ENCODE data around the gene SIX1. TPM values are rescaled to one million over a fixed set of nuclear protein-coding genes. Genes with fewer than 3 reads are reported as not detected.

The SIX1 gene
- total RNA-seq, result under 1 TPM; 0.24 to 0.77 TPM
- long read RNA-seq, result 0 reads

GRCh38 chr14:60648934-60649874 is at the start of gene SIX1:
SIX1 (minus strand) TSS chr14:60649477; CDS start chr14:60649189, 288 bp downstream.
- DNase-seq (peak; percentile 65), ATAC-seq (peak; percentile 93 to 97)
- intact Hi-C loops (cut with DNase I), result no loop called here

GRCh38 chr14:60695327-60695726 is 46.0 kb upstream of the SIX1 start:
- ATAC-seq (no peak), DNase-seq (no peak)
- intact Hi-C loops (cut with DNase I), result no loop called here

- DNase-seq (no peak), ATAC-seq (no peak)
- intact Hi-C loops (cut with DNase I), result no loop called here
Observed at GRCh38 chr14:60691383-60692113, 42.3 kb upstream of the SIX1 start.

GRCh38 chr14:60686865-60687264 is 37.6 kb upstream of the SIX1 start:
- ATAC-seq (no peak), DNase-seq (no peak)
- intact Hi-C loops (cut with DNase I), result no loop called here

GRCh38 chr14:60684203-60684602 is 34.9 kb upstream of the SIX1 start:
- DNase-seq (no peak), ATAC-seq (no peak)
- intact Hi-C loops (cut with DNase I), result no loop called here

GRCh38 chr14:60681271-60681670 is 32.0 kb upstream of the SIX1 start:
- intact Hi-C loops (cut with DNase I), result no loop called here
- DNase-seq (no peak), ATAC-seq (no peak)

- intact Hi-C loops (cut with DNase I), result no loop called here
- DNase-seq, result no peak
- ATAC-seq, result no peak
Observed at GRCh38 chr14:60680511-60680910, 31.2 kb upstream of the SIX1 start.

- DNase-seq, result no peak
- intact Hi-C loops (cut with DNase I), result loop anchor here in 1 of 2 donors (5.0 kb wide), 1 partner anchor 38 kb away; no protein-coding TSS in a partner anchor
- ATAC-seq, result no peak
Observed at GRCh38 chr14:60679566-60680258, 30.4 kb upstream of the SIX1 start.

- DNase-seq, result no peak
- ATAC-seq, result no peak
- intact Hi-C loops (cut with DNase I), result loop anchor here in 1 of 2 donors (5.0 kb wide), 1 partner anchor 40 kb away; no protein-coding TSS in a partner anchor
Observed at GRCh38 chr14:60677701-60678100, 28.4 kb upstream of the SIX1 start.

- no peak for ATAC-seq
- intact Hi-C loops (cut with DNase I), result no loop called here
Observed at GRCh38 chr14:60670989-60671388, 21.7 kb upstream of the SIX1 start.

GRCh38 chr14:60668431-60669112 is 19.3 kb upstream of the SIX1 start:
- no peak for ATAC-seq
- intact Hi-C loops (cut with DNase I), result no loop called here
- DNase-seq, result no peak

More at GRCh38 chr14:60670989-60671388, 21.7 kb upstream of the SIX1 start:
- DNase-seq, result no peak

- intact Hi-C loops (cut with DNase I), result no loop called here
- DNase-seq, result no peak
- ATAC-seq, result no peak
Observed at GRCh38 chr14:60665177-60665550, 15.9 kb upstream of the SIX1 start.

GRCh38 chr14:60662982-60663381 is 13.7 kb upstream of the SIX1 start:
- intact Hi-C loops (cut with DNase I), result no loop called here
- DNase-seq (no peak), ATAC-seq (no peak)

GRCh38 chr14:60661721-60662120 is 12.4 kb upstream of the SIX1 start:
- intact Hi-C loops (cut with DNase I), result no loop called here
- no peak for DNase-seq
- no peak for ATAC-seq

- intact Hi-C loops (cut with DNase I), result no loop called here
- DNase-seq (no peak), ATAC-seq (no peak)
Observed at GRCh38 chr14:60658909-60659585, 9.8 kb upstream of the SIX1 start.

GRCh38 chr14:60658211-60658690 is 9.0 kb upstream of the SIX1 start:
- DNase-seq, result no peak
- ATAC-seq, result no peak
- intact Hi-C loops (cut with DNase I), result no loop called here

- intact Hi-C loops (cut with DNase I), result no loop called here
- ATAC-seq (peak; percentile 13 to 50), DNase-seq (no peak)
Observed at GRCh38 chr14:60657456-60658210, 8.4 kb upstream of the SIX1 start.
